Suprapubic skin (tissue), 4 donors: Measurements from ENCODE around the gene NBEAL1. TPM values are rescaled to one million over a fixed set of nuclear protein-coding genes. Genes with fewer than 3 reads are reported as not detected.

Experiments
- DNase-seq, 2 donors: peaks; one replicate each; pipeline ENCODE4 v3.0.0-alpha.2; 2019; ENCODE audit warnings: low spot score in 2 of 2
- H3K27ac ChIP-seq: fragments of 200-600 bp; sonication (generic); one replicate; pipeline ENCODE4 v1.5.1; 2019
- H3K27me3 ChIP-seq: fragments of 200-600 bp; sonication (generic); one replicate; pipeline ENCODE4 v1.5.1; 2019
- H3K36me3 ChIP-seq: fragments of 200-600 bp; sonication (generic); one replicate; pipeline ENCODE4 v1.5.1; 2019
- H3K4me1 ChIP-seq: fragments of 200-600 bp; sonication (generic); one replicate; pipeline ENCODE4 v1.5.1; 2019
- H3K4me3 ChIP-seq: fragments of 200-600 bp; sonication (generic); one replicate; pipeline ENCODE4 v1.5.1; 2019; ENCODE audit warnings: mild to moderate bottlenecking
- H3K9me3 ChIP-seq: fragments of 200-600 bp; sonication (generic); one replicate; pipeline ENCODE4 v1.5.1; 2019
- CTCF ChIP-seq, 2 donors: fragments of 200-600 bp in 1 of 2; fragments of 450-650 bp in 1 of 2; sonication (generic) in 1 of 2; IDR thresholded peaks; one replicate each; pipeline ENCODE4 v1.5.1; 2016 to 2019; ENCODE audit warnings: antibody characterized with exemption in 2 of 2, mild to moderate bottlenecking in 1 of 2, moderate library complexity in 1 of 2
- EP300 ChIP-seq: sonication (generic); formaldehyde crosslinking; IDR thresholded peaks from one replicate; pipeline ENCODE4 v1.6.1; 2017; ENCODE audit warnings: antibody characterized with exemption
- POLR2A ChIP-seq, 2 donors: fragments of 450-650 bp; IDR thresholded peaks; one replicate each; pipeline ENCODE4 v1.6.1; 2017; ENCODE audit warnings: antibody characterized with exemption in 2 of 2, mild to moderate bottlenecking in 2 of 2, moderate library complexity in 2 of 2
- POLR2AphosphoS5 ChIP-seq, 3 donors: sonication (generic); formaldehyde crosslinking; IDR thresholded peaks; one replicate each; pipeline ENCODE4 v1.6.1; 2017; ENCODE audit warnings: antibody characterized with exemption in 3 of 3
- WGBS: methylation state at CpG from one replicate; pipeline ENCODE4 v1.1.5; 2018; 5-methylcytosine and 5-hydroxymethylcytosine counted together
- total RNA-seq, 4 donors: library from RNA; depleted of rRNA; stranded (reverse); fragments of >200 nt; gene quantifications; one replicate each; pipeline ENCODE4 v1.1.0, GENCODE V29; 2016

The NBEAL1 gene
- total RNA-seq, 4 donors from 2014 or later: 21.1 to 46.8 (median 29.5) TPM

GRCh38 chr2:203237346-203238238, 222.9 kb downstream of the NBEAL1 start:
- Histone ChIP-seq H3K36me3 (peaks cover 4% of the 10 kb centered on the region), H3K27me3 (no peaks in the 10 kb centered on the region), H3K27ac (no peak overlapping the region), H3K9me3 (no peaks in the 10 kb centered on the region), H3K4me1 (peaks cover 22% of the 10 kb centered on the region), H3K4me3 (peak overlapping the region; percentile 70)
- TF ChIP-seq POLR2AphosphoS5 (IDR thresholded peaks at IDR 0.05): no peak
- no peak for TF ChIP-seq POLR2A (IDR thresholded peaks at IDR 0.05)
- no peak for TF ChIP-seq CTCF (IDR thresholded peaks at IDR 0.05)
- TF ChIP-seq EP300: no peak
- no peak for DNase-seq
- 81% methylated on average over 16 of the region's 16 CpGs for WGBS

- no peaks in the 10 kb centered on the region for H3K27me3 ChIP-seq
- H3K36me3 ChIP-seq: peaks cover 10% of the 10 kb centered on the region
- H3K4me1 ChIP-seq: peaks cover 22% of the 10 kb centered on the region
- TF ChIP-seq POLR2AphosphoS5 (IDR thresholded peaks at IDR 0.05): no peak
- no peak for TF ChIP-seq EP300
- TF ChIP-seq CTCF (IDR thresholded peaks at IDR 0.05): no peak
- no peak for TF ChIP-seq POLR2A (IDR thresholded peaks at IDR 0.05)
- no peaks in the 10 kb centered on the region for H3K9me3 ChIP-seq
- peak overlapping the region; percentile 70 for H3K4me3 ChIP-seq
- peak overlapping the region; percentile 99 for H3K27ac ChIP-seq
- WGBS: 45% methylated on average over 10 of the region's 22 CpGs
- DNase-seq: peak in 1 of 2 donors; percentile 82
Observed at GRCh38 chr2:203238292-203238703, 223.6 kb downstream of the NBEAL1 start.

- H3K4me1 ChIP-seq: peaks cover 22% of the 10 kb centered on the region
Observed at GRCh38 chr2:203238704-203239526, 224.2 kb downstream of the NBEAL1 start, which contains the start of gene CYP20A1. Gene CYP20A1 (plus strand): TSS chr2:203239018. CDS start chr2:203239063, 45 bp downstream.

GRCh38 chr2:203240491-203240890, 225.8 kb downstream of the NBEAL1 start:
- TF ChIP-seq CTCF (IDR thresholded peaks at IDR 0.05) (no peak), POLR2A (IDR thresholded peaks at IDR 0.05) (no peak), POLR2AphosphoS5 (IDR thresholded peaks at IDR 0.05) (no peak), EP300 (no peak)
- H3K4me1 ChIP-seq: peaks cover 22% of the 10 kb centered on the region
- H3K27me3 ChIP-seq: no peaks in the 10 kb centered on the region
- no peak overlapping the region for H3K4me3 ChIP-seq
- DNase-seq: no peak
- no peak overlapping the region for H3K27ac ChIP-seq
- H3K36me3 ChIP-seq: peaks cover 19% of the 10 kb centered on the region
- no peaks in the 10 kb centered on the region for H3K9me3 ChIP-seq
- whole genome bisulfite sequencing: 71% methylated on average over 5 of the region's 5 CpGs

More at GRCh38 chr2:203238704-203239526, 224.2 kb downstream of the NBEAL1 start, which contains the start of gene CYP20A1:
- Histone ChIP-seq H3K27me3 (no peaks in the 10 kb centered on the region), H3K36me3 (peaks cover 15% of the 10 kb centered on the region), H3K4me3 (peak within 1 kb of the TSS; percentile 70), H3K9me3 (no peaks in the 10 kb centered on the region), H3K27ac (peak within 1 kb of the TSS; percentile 99)
- DNase-seq: peak; percentile 96
- under 1% methylated on average over 44 of the region's 80 CpGs for WGBS
- TF ChIP-seq POLR2AphosphoS5 (IDR thresholded peaks at IDR 0.05) (peak in 2 of 3 donors; percentile 79 to 93), CTCF (IDR thresholded peaks at IDR 0.05) (peak in 1 of 2 donors; percentile 55), POLR2A (IDR thresholded peaks at IDR 0.05) (peak; percentile 72 to 92), EP300 (no peak)
